Measurements from ENCODE around the gene AAGAB.

GRCh38 chr15:67296188-67296587, 41.7 kb upstream of the AAGAB start:
- no peak for TF ChIP-seq CTCF (IDR thresholded peaks at IDR 0.05 in 4 of 5, conservative IDR thresholded peaks at IDR 0.05 in 1 of 5)
- TF ChIP-seq POLR2A (IDR thresholded peaks at IDR 0.05), result no peak
